Hepatocyte (in vitro differentiated cells): Measurements from ENCODE around the gene DSCAML1.

ENCODE experiments used
- EZH2 ChIP-seq: fragments of 200-600 bp; sonication (generic); IDR thresholded peaks from 2 replicates; pipeline ENCODE4 v1.6.1; 2016; ENCODE audit warnings: antibody characterized with exemption, mild to moderate bottlenecking, borderline replicate concordance
- TF ChIP-seq, protein P1 (sequence below): fragments of 200-600 bp; sonication (generic); IDR thresholded peaks from 2 replicates; pipeline ENCODE4 v1.5.1; 2016; ENCODE audit warnings: antibody characterized with exemption, mild to moderate bottlenecking; ENCODE audit not compliant: poor library complexity

DNA sequence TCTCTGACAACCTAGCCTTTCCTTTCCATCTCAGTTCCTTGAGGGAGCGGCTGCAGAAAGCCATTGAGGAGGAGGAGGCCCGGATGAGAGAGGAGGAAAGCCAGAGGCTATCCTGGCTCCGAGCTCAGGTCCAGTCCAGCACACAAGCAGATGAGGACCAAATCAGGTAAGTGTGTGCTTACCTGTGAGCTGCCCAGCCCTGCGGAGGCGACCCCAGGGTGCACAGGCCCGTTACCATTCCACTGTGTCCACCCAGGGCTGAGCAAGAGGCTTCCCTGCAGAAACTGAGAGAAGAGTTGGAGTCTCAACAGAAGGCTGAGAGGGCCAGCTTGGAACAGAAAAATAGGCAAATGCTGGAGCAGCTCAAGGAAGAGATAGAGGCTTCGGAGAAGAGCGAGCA is 406.3 kb downstream of the DSCAML1 start:
- TF ChIP-seq, protein P1, sequence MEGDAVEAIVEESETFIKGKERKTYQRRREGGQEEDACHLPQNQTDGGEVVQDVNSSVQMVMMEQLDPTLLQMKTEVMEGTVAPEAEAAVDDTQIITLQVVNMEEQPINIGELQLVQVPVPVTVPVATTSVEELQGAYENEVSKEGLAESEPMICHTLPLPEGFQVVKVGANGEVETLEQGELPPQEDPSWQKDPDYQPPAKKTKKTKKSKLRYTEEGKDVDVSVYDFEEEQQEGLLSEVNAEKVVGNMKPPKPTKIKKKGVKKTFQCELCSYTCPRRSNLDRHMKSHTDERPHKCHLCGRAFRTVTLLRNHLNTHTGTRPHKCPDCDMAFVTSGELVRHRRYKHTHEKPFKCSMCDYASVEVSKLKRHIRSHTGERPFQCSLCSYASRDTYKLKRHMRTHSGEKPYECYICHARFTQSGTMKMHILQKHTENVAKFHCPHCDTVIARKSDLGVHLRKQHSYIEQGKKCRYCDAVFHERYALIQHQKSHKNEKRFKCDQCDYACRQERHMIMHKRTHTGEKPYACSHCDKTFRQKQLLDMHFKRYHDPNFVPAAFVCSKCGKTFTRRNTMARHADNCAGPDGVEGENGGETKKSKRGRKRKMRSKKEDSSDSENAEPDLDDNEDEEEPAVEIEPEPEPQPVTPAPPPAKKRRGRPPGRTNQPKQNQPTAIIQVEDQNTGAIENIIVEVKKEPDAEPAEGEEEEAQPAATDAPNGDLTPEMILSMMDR: no peak
- no peak for TF ChIP-seq EZH2
